GM18951 (cell line): ENCODE measurements around the gene ARL5A.

Experiments used
- POLR2A ChIP-seq: IDR thresholded peaks from 4 replicates; pipeline ENCODE4 v1.6.1; 2011; ENCODE audit warnings: mild to moderate bottlenecking; ENCODE audit not compliant: insufficient read length, insufficient read depth; ENCODE audit errors: extremely low read depth
- in situ Hi-C: fragments of 300-500 bp; cut with MboI; formaldehyde crosslinking; loops from one replicate; pipeline ENCODE4 v1.12.0; 2022; ENCODE audit warnings: low sequenced_read_pairs, mixed read lengths, inconsistent platforms; ENCODE audit not compliant: unreplicated experiment

ARL5A gene

DNA sequence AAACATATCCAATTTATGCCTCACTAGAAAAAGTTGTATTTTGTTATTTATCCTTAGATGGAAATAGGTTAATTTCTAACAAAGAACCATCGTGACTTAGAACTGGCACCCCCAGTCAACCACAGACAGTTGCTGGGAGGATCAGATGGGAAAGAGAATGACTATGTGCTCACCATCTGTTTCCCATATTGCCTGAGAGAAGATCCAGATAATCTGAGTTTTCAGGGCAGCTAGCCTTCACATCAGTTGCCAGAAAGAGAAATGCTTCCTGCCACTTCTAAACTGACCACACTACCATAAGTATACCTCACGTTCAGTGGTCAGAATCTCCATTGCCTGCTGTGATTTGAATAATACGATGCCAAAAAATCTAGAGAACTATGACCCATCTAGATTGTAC, 65.5 kb downstream of the ARL5A start:
- in situ Hi-C loops = no loop called here
- TF ChIP-seq POLR2A = no peak

DNA sequence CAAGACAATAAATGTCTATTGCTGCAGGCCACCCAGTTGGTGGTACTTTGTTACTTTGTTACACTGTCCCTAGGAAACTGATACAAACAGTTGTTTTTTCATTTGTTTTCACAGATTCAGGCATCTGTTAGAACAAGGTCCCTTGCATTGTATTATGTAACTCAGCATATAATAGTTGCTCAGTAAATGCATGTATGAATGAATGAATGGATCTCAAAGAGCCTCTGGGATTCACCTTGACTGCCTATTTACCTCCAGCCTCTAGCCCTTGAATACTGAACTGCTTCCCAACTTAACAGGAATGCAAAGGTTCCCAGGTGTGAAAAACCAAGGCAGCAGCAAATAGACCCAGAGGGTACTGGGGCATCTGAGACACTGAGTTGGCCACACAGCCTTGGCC, 66.5 kb downstream of the ARL5A start:
- in situ Hi-C loops = no loop called here
- no peak for TF ChIP-seq POLR2A

DNA sequence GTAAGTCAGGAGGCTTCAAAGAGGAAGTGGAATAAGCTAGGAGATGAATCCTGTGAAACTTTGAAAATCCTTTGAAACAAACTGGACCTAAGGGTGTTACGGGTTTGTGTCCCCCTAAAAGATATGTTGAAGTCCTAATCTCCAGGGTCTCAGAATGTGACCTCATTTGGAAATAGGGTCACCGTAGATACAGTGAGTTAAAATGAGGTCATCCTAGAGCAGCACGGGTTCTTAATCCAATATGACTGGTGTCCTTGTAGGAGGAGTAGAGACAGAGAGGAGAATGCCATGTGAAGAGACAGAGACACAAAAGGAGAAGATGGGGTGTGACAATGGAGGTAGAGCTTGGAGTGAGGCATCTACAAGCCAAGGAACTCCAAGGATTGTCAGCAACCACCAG, 67.0 kb downstream of the ARL5A start:
- no peak for TF ChIP-seq POLR2A
- in situ Hi-C loops = no loop called here

- in situ Hi-C loops = no loop called here
- no peak for TF ChIP-seq POLR2A
Observed at GRCh38 chr2:151760139-151760650, 68.0 kb downstream of the ARL5A start.

GRCh38 chr2:151758744-151759143, 69.5 kb downstream of the ARL5A start:
- in situ Hi-C loops = no loop called here

DNA sequence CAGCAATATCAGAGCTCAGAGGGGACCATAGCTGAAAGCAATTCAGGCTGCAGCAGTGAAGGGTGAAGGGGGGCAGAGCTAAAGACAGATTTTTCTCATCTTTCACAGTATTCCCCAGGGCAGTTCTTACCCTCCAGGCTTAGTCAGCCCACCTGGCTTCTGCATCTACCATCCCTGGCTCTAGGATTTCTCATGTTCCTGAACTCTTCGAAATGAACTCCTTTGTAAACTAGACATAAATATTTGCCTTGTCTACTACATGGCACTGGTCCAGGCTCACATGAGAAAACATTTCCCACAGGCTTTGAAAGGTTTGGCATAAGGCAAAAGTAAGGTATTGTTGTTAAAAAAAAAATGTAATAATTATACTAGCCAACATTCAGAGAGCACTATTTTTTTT, 70.4 kb downstream of the ARL5A start:
- no peak for TF ChIP-seq POLR2A

More at GRCh38 chr2:151758744-151759143, 69.5 kb downstream of the ARL5A start:
- no peak for TF ChIP-seq POLR2A

GRCh38 chr2:151756820-151757219, 71.4 kb downstream of the ARL5A start:
- TF ChIP-seq POLR2A = no peak
- in situ Hi-C loops = no loop called here

More for the DNA sequence above, 70.4 kb downstream of the ARL5A start:
- in situ Hi-C loops = no loop called here

- in situ Hi-C loops = no loop called here
Observed at GRCh38 chr2:151754253-151754897, 73.8 kb downstream of the ARL5A start.

GRCh38 chr2:151753540-151753939, 74.7 kb downstream of the ARL5A start:
- no peak for TF ChIP-seq POLR2A
- in situ Hi-C loops = no loop called here

More at GRCh38 chr2:151754253-151754897, 73.8 kb downstream of the ARL5A start:
- TF ChIP-seq POLR2A = no peak
